ENCODE measurements around the gene LDHAL6B. TPM values are rescaled to one million over a fixed set of nuclear protein-coding genes. Genes with fewer than 3 reads are reported as not detected.

LDHAL6B gene
- total and polyA plus RNA-seq, 2 of the 8 experiments (the other 6 are each of a cell fraction or from before 2014, with no cell fraction given) = not detected

GRCh38 chr15:59203008-59203407, 3.6 kb upstream of the LDHAL6B start:
- H4K91ac ChIP-seq (replicated peaks; ENCODE audit: insufficient read length, low read length) = no peak overlapping the region
- H2BK20ac ChIP-seq (ENCODE audit: low read length) = no peak overlapping the region
- DNase-seq (ENCODE audit: low read depth in 1 of 2, low spot score in 2 of 2) (no peak), FAIRE-seq (no peak)
- no peaks in the 10 kb centered on the region for H3K79me2 ChIP-seq (ENCODE audit: control insufficient read depth in 1 of 2, insufficient read depth in 2 of 2, low read length in 2 of 2)
- CTCF ChIA-PET (ENCODE audit: partially characterized antibody) = interaction anchor here (0.7 to 1.7 kb wide), 4 partner anchors 23 to 335 kb away, joined by 3 to 4 read pairs (median 4); no protein-coding TSS in a partner anchor
- no peak overlapping the region for H3K56ac ChIP-seq (replicated peaks; ENCODE audit: insufficient read length, low read depth, low read length)
- H3K36me3 ChIP-seq (ENCODE audit: control insufficient read depth in 2 of 4, insufficient read depth in 4 of 4, low read length in 3 of 4) = peaks cover 11 to 82% (median 36%) of the 10 kb centered on the region in 4 experiments; a peak in 7 of 8 replicates
- H3K18ac ChIP-seq (ENCODE audit: extremely low read depth, low read length) = no peak overlapping the region
- H4K20me1 ChIP-seq (replicated peaks in 1 of 2; ENCODE audit: control insufficient read depth in 1 of 2, insufficient read depth in 2 of 2, low read length in 2 of 2) = no peaks in the 10 kb centered on the region
- no peak overlapping the region for H3K27ac ChIP-seq (ENCODE audit: low read depth, low read length)
- no peak overlapping the region for H2BK12ac ChIP-seq (ENCODE audit: low read depth, low read length)
- no peak overlapping the region for H3K23ac ChIP-seq (ENCODE audit: insufficient read length)
- H4K5ac ChIP-seq (ENCODE audit: insufficient read length, low read depth, low read length) = no peak overlapping the region
- H3K14ac ChIP-seq (ENCODE audit: insufficient read length) = no peak overlapping the region
- 91% methylated on average over 5 of the region's 6 CpGs; no CpG with 5 or more reads in 1 of the 2 experiments for WGBS, 2 experiments (ENCODE audit: extremely low coverage in 1 of 2, insufficient coverage in 1 of 2, insufficient read length in 1 of 2, insufficient replicate concordance in 2 of 2, low coverage in 1 of 2, low lambda C conversion rate in 2 of 2, missing lambda C conversion rate in 1 of 2)
- no peak overlapping the region for H3K4me2 ChIP-seq (ENCODE audit: insufficient read depth in 1 of 2, low read depth in 2 of 2, low read length in 2 of 2)
- no peak overlapping the region for H2BK5ac ChIP-seq (ENCODE audit: low read depth, low read length)
- no peak overlapping the region for H2BK15ac ChIP-seq (ENCODE audit: low read length)
- H4K8ac ChIP-seq (ENCODE audit: extremely low read depth, insufficient read depth, low read length) = no peak overlapping the region
- no peaks in the 10 kb centered on the region for H3K79me1 ChIP-seq (ENCODE audit: low read depth, low read length)
- no peaks in the 10 kb centered on the region for H3K27me3 ChIP-seq (replicated peaks in 1 of 4; ENCODE audit: control insufficient read depth in 3 of 4, extremely low read depth in 1 of 4, insufficient read depth in 3 of 4, low read length in 3 of 4)
- no peaks in the 10 kb centered on the region for H3K4me1 ChIP-seq (replicated peaks in 1 of 4; ENCODE audit: control insufficient read depth in 3 of 4, insufficient read depth in 4 of 4, low read length in 3 of 4)
- H3K4ac ChIP-seq (replicated peaks; ENCODE audit: insufficient read length, low read depth, low read length) = no peak overlapping the region
- no peak overlapping the region for H3K4me3 ChIP-seq (ENCODE audit: extremely low read depth in 1 of 4, insufficient read depth in 2 of 4, low read depth in 3 of 4, low read length in 4 of 4)
- no peak overlapping the region for H2BK120ac ChIP-seq (replicated peaks; ENCODE audit: low read depth, low read length)
- H2AFZ ChIP-seq (ENCODE audit: low read length) = no peak overlapping the region
- no peaks in the 10 kb centered on the region for H3K23me2 ChIP-seq (ENCODE audit: low read depth, low read length)
- H3K9ac ChIP-seq (replicated peaks in 1 of 4; ENCODE audit: extremely low read depth in 1 of 4, low read depth in 3 of 4, low read length in 3 of 4) = no peak overlapping the region
- H2AK5ac ChIP-seq (ENCODE audit: low read depth, low read length) = no peak overlapping the region
- POLR2A ChIA-PET (ENCODE audit: partially characterized antibody) = no interaction called here
- no peaks in the 10 kb centered on the region for H3K9me3 ChIP-seq (ENCODE audit: insufficient read depth in 2 of 2, low read depth in 1 of 2, low read length in 1 of 2)
- TF ChIP-seq EP300 (IDR thresholded peaks at IDR 0.05; ENCODE audit: borderline replicate concordance in 1 of 2, low read depth in 2 of 2, low read length in 2 of 2) = no peak
- TF ChIP-seq POLR2AphosphoS5 (IDR thresholded peaks at IDR 0.05; ENCODE audit: low read depth, low read length) = no peak
- TF ChIP-seq SRF (IDR thresholded peaks at IDR 0.05; ENCODE audit: low read depth, low read length) = no peak
- no peak for TF ChIP-seq TCF12 (IDR thresholded peaks at IDR 0.05; ENCODE audit: low read depth, low read length)
- no peak for TF ChIP-seq USF2 (IDR thresholded peaks at IDR 0.05; ENCODE audit: low read length)
- TF ChIP-seq CREB1 (IDR thresholded peaks at IDR 0.05) = no peak
- no peak for TF ChIP-seq ATF3 (IDR thresholded peaks at IDR 0.05; ENCODE audit: insufficient read depth, low read depth, low read length)
- no peak for TF ChIP-seq CTBP2 (IDR thresholded peaks at IDR 0.05; ENCODE audit: borderline replicate concordance, insufficient read depth, insufficient read length, low read length)
- TF ChIP-seq TBP (IDR thresholded peaks at IDR 0.05; ENCODE audit: low read depth, low read length) = no peak
- no peak for TF ChIP-seq EGR1 (IDR thresholded peaks at IDR 0.05; ENCODE audit: borderline replicate concordance, low read depth, low read length)
- no peak for TF ChIP-seq GABPA (IDR thresholded peaks at IDR 0.05; ENCODE audit: borderline replicate concordance, insufficient read depth, low read length)
- no peak for TF ChIP-seq YY1 (IDR thresholded peaks at IDR 0.05; ENCODE audit: low read depth, low read length)
- no peak for TF ChIP-seq TEAD4 (IDR thresholded peaks at IDR 0.05; ENCODE audit: low read depth, low read length)

All from H1 (cell line).